Endometrium (tissue), 2 donors: ENCODE results near the gene MAPK8IP1.

ENCODE experiments used
- FAIRE-seq: peaks from 2 replicates; lab custom pipeline; 2012; peaks lifted over from hg19 to GRCh38; lab: Jason Lieb, UNC
- donor health status: control.
- donor health status: control.

MAPK8IP1 gene

DNA sequence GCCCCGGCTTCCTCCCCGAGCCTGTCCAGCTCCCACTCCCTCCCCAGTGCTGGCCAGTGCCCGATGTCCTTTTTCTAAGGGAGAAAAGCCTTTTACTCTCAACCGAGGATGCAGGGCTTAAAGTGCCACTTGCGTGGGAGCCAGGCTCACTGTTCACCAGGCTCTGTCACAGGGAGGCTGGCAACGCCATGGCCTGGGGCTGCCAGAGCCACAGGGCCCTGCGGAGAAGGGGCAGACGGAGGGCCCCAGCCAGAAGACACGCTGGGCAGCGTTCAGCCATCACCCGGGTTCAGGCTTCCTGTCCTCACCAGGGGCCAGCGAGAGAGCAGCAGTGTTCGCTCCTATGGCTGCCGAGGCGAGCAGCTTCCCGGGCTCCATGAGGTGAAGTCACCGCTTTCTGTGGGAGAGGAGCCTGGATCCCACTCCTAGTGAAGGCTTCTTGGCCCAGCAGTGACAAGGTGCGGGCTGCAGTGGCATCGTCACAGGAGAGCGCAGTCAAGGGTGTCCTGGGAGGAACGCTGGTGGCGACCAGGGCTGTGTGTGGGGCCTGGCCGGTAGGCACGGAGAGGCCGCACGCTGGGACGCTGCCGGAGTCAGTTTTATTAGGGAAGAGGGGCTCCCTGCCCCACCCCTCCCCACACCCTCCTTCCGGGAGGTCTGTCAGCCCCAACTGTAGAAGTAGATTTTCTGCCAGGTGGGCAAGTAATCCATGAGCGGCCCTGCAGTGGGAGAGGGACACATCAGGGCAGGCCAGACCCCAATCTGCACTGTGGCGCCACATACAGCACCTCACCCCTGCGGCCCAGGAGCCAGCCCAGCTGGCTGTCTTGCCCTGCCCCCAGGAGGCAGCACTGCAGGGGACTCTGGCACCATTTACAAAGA is 24.4 kb downstream of the MAPK8IP1 start:
- no peak for FAIRE-seq

DNA sequence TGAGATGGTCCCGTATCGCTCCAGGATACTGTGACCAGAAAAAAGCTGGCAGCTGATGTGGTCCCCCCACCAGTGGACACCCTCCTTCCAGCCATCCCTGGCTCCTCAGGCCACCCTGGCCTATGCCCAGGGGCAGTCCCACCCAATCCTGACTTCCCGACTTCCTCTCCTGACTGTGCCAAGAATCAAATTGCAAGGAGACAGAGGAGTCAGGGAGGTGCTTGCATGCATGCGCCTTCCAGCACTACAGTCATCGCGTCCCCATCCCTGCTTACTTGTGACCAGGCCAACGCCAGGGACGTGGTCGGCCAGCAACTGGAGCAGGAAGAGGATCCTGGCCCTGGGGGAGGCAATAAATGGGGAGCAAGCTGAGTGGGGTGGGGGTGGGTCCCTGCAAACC is 25.2 kb downstream of the MAPK8IP1 start:
- no peak for FAIRE-seq

DNA sequence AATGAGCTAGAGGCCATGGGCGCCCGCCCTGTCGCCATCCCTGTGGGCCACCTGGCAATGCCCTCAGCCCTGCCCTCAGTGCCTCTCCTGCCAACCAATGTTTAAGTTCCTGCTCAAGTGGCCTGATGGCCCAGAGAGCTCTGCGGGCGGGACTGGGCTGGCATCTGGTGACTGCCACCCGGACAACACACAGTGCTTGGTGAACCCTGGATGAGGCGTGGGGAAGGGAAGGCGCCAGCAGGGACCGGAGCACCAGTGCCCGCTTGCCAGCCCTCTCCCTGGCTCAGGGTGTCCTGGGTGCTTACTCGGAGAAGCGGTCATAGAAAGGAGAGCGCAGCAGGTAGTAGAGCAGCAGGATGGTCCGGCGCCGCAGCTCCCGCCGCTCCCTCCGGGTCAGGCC is 28.1 kb downstream of the MAPK8IP1 start:
- FAIRE-seq = no peak

DNA sequence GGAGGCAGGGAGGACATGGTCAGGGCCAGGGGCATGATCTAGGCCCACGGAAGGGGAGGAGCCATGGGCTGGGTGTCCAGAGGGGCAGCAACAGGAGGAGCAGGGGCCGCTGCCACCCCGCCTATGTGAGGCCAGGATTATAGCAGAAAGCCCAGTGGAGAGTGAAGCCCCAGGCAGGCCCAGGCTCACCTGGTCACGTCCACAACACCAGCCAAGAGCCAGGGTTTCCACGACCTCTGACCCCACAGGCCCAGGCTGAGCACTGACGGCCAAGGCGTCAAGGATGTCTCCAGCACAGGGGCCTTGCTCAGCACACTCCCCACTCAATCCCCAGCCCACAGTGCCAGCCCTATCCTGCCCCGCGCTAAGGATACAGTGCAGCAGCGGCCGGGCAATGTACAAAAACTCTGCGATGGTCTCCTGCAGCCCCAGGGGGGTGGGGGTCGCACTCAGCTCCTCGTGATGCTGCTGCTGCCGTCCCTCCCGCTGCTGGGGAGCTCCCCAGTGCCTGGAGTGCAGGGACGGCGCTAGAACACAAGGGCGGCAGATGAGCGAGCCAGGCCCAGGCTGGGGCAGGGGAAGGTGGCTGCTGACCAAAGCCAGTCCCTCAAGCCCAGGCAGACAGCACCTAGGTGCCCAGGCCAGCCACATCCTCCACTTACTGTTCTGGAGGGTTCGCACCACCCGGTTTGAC is 28.6 kb downstream of the MAPK8IP1 start:
- FAIRE-seq = no peak

DNA sequence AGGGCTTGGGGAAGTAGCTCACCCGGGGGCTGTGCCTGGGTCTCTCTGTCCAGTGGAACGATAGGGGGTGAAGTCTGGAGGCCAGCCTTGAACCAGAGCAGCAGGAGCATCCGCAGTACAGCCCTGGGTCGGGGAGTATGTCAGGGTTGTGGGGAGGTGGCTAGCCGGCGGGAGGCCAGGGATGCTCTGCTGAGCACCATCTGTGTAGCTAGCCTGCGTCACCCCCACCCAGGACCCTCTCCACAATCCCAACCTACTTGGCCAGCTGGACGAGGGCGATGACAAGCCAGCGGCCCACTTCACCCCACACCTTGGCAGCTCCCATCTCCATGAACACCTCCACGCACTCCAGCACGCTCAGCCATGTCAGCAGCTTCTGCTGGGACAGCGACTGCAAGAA is 30.0 kb downstream of the MAPK8IP1 start:
- FAIRE-seq = no peak

DNA sequence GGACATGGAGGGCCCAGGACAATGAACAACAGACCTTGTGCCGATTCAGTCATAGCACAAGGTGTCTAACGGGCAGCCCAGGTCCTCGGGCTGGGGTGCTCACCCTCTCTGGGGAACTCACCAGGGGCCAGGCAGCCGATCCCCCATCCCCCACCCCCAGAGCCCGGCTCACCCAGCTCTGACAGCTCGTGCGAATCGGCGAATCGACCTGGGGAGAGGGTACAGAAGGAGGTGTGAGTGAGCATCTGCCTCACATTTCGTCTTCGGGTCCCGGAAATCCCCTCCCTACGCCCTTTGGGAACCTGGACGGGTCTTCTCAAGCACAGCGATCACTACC is 31.8 kb downstream of the MAPK8IP1 start:
- FAIRE-seq = no peak

DNA sequence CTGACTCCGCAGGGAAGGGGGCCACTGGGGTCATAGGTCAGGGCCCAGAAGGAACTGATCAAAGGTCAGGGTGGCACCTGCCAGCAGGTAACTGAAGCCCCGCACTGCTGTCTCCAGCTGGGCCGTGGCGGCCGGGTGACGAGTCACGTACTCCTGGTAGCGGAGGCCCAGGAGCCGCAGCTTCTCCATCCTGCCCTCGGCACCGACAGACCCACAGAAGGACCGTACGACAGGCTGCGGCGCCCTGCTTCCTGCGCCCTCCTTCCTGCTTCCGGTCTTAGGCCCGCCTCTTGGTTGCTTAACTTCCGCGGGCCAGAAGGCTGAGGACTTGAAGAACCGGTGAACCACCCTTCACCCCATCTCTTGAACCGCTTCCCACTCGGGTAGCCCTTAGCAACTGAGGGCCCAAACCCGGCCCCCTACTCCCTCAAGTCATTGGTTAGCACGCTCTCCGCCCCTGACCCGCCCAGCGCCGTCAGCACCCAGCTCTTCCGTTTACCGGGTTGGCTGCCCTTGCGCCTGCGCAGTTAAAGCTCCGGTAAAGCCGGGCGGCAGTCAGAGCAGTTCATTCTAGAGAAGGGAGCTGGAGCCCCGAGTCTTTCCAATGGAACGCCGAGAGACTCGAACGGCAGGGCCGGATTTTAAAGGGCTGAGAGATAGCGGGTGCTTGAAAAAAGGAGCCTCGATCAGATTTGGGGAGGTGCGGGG is 32.3 kb downstream of the MAPK8IP1 start, which contains the start of gene PEX16:
TSS of gene PEX16 (minus strand) at position 255 of the 708 bp plus-strand sequence. CDS start at position 189, 66 bp downstream.
- peak; percentile 88 for FAIRE-seq

DNA sequence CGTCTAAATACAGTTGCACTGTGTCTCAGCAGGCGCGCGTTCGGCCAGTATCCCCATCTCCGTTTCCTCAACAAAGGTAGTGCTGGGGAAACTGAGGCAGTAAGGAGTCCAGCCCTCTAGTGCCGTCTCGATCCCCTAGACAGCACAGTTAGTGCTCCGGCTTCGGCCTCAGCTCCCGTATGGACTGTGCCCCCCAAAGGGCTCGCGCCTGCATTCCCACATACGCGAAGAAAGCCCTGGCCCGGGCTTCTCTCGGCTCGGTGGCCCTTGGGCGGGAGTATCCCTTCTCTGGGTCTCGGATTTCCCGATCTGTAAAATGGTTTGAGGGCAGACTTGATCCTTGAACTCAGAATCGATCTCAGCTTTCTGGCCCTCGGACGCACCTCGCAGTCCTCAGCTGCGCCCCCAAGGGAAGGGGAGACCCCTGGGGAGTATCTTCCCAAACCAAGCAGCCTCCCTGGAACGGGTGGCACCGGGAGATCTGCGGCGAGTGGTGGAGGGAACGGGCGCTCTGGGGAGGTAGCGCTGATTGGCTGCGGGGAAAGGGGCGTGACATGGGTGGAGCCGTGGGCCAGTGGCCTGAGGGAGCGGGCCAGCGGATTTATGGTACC is 33.0 kb downstream of the MAPK8IP1 start:
- no peak for FAIRE-seq

DNA sequence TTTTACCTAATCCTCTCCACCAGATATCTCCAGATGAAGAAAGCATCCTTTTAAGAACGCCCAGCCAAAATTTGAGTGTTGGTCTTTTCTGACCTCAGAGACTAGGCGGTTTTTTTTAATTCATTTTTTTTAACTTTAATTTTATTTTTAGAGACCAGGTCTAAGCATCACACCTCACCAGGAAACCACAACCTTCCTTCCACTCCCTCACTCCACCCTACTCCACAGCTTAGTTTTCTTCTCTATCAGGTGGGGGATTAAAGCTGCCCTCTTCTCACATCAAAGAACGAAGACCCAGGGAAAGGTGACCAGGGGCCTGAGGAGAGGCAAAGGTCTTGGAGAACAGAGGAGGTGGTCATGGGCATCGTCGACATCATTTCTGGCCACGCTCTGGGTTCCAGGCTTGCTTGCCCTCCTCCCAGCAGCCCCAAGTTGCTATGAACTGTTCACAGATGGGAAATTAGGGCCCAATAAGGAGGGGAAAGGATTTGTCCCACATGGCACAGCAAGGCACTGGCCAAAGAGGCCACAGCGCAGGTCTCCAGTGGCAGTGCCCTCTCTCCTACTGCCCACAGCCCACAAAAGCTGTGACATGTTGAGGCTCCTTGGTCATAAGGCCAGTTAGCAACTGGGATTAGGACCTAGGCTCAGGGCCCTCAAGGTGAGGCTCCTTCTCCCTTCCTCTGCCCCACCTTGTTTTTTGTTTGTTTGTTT is 33.7 kb downstream of the MAPK8IP1 start:
- FAIRE-seq = no peak

DNA sequence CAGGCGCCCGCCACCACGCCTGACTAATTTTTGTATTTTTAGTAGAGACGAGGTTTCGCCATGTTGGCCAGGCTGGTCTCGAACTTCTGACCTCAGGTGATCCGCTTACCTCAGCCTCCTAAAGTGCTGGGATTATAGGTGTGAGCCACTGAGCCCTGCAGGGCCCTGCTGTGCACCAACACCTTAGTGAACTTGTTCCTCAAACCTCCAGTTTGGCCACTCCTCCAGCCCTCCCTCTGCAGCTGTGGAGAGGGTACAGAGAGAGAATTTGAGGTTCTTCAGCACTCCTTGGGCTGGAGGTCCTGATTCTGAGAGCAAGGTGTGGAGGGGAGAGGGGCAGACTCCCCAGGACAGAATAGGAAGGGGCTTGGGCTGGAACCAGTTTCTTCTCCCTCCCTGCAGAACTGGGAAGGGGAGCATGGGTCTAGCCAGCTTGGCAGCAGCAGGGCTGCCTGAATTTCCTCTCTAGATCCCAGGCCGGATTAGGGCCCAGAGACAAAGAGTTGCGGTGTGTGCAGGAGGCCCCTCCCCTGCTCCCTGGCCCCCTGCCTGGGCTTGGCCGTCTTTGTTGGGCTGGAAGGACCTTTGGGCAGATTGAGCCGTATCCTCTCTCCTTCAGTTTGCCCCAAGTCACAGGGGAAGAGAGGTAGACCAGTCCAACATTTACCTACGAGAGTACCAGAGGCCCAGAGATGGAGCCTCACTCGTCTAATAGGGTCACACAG is 34.5 kb downstream of the MAPK8IP1 start:
- FAIRE-seq = no peak

DNA sequence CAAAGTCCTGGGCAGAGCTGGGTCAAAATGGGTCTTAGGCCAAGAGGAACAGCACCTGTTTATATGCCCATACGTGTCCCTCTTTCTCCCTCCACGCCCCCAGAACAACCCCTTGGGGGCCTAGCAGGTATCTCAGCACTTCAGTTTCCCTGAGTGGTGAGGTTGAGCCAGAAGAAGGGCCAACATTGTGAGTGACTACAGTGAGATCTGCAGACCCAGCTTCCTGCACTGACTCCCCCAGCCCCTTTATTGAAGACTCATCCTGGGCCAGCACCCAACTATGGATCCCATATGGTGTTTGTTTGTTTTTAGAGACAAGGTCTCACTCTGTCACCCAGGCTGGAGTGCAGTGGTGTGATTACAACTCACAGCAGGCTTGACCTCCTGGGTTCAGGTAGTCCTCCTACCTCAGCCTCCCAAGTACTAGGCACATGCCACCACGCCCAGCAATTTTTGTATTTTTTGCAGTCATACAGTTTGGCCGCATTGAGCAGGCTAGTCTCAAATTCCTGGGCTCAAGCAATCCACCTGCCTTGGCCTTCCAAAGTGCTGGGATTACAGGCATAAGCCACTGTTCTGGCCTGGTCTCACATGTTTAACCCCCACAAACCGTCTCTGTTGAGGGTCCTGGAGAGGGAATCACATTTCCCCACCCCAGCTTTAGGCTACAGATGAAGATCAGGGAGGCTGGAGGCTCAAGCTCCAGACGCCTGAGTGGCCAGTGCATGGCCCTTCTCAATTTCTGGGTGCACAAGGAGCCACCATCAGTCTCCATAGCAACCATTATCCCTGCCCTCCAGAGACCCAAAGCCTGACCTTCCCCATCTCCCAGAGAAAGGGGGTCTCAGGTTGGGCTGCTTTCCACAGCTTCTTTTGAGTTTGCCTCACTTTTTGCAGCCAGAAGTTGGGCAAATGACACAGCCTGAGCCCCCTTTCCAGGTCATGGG is 35.4 kb downstream of the MAPK8IP1 start:
- no peak for FAIRE-seq

DNA sequence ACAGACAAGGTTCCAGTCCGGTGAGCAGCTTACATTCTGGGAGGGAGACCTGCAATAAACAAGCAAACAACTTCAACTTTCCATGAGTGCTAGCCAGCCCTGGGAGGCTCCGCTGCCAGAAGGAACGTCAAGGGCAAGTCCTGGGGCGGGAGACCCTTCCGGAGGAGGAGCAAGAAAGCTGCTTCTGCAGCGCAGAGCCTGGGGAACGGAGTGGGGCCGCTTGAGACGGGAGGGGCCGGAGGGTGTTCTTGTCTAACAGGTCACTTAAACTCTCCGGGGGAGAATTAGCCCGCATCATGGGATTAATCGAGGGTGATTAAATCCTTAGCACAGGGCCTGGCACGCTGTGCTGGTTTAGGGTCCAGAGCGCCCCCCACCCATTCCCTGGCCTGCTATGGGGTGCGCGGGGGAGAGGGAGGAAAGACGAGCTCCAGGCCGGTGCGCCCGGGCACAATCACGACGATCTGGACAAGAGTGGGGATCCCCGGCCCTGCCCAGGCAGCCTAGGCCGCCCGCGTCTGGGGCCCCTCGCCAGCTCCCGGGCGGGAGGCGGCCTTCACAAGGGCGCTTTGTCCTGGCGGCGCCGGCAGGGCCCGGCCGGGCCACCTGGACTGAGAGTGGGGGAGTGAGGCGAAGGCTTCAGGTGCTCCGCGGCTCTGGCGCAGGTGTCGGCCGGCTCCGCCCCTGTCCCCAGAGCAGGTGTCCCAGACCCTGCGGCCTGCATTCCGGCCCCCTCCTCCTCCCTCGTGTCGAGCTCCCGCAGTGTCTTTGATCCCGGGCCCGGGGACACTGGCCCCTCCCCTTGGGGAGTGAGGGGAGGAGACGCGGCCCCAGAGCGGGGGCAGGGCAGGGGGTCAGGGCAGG is 36.3 kb downstream of the MAPK8IP1 start:
- no peak for FAIRE-seq

DNA sequence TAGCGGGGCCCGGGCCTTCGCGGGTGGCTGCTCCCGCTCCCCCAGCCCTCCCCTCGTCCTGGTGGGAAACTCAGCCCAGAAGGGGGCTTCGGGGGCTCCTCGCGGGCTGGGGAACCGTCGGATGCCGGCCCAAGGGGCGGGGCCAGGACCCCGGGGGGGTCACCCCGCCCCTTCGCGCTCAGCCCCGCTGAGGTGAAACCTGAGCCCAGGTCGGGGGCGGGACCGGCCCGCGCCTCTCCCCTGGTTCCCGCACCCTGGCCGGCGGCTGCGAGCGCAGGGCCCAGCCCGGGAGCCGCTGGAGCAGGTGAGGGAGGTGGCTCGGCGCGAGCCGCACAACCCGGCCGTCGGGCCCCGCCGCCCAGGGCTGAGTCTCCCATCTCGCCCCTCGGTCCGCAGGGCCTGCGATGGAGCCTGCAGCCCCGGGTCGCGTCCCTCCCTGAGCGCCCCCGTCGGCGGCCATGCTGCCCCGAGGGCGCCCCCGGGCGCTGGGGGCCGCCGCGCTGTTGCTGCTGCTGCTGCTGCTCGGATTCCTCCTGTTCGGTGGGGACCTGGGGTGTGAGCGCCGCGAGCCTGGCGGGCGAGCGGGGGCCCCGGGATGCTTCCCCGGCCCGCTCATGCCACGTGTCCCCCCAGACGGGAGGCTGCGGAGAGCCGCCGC is 37.1 kb downstream of the MAPK8IP1 start, which contains the start of gene LARGE2:
TSS of gene LARGE2 (plus strand) at position 232 of the 658 bp plus-strand sequence. CDS start at position 459, 227 bp downstream.
- FAIRE-seq = no peak

DNA sequence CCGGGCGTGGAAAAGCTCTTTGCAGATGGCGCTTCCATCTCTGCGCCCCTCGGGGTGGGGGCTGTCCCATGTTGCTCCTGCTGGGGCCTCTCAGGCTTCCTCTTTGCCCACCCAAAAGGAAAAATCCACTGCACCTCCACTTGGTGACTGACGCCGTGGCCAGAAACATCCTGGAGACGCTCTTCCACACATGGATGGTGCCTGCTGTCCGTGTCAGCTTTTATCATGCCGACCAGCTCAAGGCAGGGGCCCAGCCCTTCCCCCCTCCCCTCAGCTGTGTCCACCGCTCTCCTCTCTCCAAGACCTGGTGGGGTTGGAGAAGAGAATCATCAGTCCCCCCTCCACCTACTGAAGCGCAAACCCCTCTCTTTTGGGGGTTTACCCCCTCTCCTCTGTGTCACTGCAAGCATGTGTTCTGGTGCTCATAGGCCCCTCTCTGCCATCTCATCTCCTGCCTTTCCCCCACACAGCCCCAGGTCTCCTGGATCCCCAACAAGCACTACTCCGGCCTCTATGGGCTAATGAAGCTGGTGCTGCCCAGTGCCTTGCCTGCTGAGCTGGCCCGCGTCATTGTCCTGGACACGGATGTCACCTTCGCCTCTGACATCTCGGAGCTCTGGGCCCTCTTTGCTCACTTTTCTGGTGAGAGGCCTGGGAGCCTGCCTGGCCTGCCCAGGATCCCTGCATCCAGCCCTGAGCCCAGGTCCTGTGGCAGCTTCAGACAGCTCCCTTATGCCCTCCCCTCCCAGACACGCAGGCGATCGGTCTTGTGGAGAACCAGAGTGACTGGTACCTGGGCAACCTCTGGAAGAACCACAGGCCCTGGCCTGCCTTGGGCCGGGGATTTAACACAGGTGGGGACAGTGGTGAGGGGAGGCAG is 38.8 kb downstream of the MAPK8IP1 start:
- FAIRE-seq = no peak

DNA sequence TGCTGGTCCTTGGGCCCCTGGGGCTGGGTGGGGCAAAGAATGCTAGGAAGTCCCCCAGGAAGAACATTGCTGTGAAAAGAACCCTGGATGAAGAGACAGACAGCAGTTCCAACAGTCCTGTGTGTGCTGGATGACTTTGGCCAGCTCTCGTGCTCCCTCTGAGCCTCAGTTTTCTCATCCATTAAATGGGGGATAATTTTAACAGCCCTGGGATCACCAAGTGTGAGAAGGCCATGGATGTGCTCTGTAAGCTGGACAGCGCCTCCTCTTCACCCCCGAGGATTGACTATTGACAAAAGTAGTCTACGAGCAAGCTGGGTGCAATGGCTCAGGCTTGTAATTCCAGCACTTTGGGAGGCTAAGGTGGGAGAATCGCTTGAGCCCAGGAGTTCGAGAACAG is 39.5 kb downstream of the MAPK8IP1 start:
- FAIRE-seq = no peak

DNA sequence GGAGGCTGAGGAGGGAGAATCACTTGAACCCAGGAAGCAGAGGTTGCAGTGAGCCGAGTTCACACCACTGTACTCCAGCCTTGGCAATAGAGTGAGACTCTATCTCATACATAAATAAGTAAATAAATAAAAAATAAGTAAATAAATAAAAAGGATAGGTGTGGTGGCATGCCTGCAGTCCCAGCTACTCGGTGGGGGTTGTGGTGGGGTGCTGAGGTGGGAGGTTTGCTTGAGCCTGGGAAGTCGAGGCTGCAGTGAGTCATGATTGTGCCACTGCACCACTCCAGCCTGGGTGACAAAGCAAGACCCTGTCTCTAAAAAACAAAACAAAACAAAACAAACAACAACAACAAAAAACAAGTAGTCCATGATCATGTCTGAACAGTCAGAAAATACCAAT is 40.1 kb downstream of the MAPK8IP1 start:
- FAIRE-seq = no peak

DNA sequence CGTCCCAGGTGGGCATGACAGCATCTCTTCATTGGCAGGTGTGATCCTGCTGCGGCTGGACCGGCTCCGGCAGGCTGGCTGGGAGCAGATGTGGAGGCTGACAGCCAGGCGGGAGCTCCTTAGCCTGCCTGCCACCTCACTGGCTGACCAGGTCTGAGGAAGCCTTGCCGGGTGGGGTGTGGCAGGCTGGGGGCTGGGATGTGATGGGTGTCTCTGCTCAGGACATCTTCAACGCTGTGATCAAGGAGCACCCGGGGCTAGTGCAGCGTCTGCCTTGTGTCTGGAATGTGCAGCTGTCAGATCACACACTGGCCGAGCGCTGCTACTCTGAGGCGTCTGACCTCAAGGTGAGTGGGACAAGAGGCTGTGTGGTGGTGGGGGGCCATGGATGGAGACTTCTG is 40.5 kb downstream of the MAPK8IP1 start:
- FAIRE-seq = no peak
